Fibroblast of lung (primary cell): ENCODE data around the gene CLDN8. TPM values are rescaled to one million over a fixed set of nuclear protein-coding genes. Genes with fewer than 3 reads are reported as not detected.

Experiments used
- DNase-seq, 2 donors: peaks; one replicate each; pipeline versions ENCODE4 v3.0.0 to v3.0.0-alpha.2; 2010; ENCODE audit warnings: low read depth in 2 of 2
- H2AFZ ChIP-seq: 2 replicates; pipeline ENCODE4 v1.5.1; 2012; ENCODE audit warnings: low read length, control low read depth, inconsistent platforms
- H3K27ac ChIP-seq: 2 replicates; pipeline ENCODE4 v1.5.1; 2011; ENCODE audit warnings: low read length, control low read depth; ENCODE audit not compliant: insufficient read depth
- H3K27me3 ChIP-seq: 2 replicates; pipeline ENCODE4 v1.5.1; 2011; ENCODE audit warnings: mild to moderate bottlenecking, low read length; ENCODE audit not compliant: control insufficient read depth, insufficient read depth
- H3K36me3 ChIP-seq: 2 replicates; pipeline ENCODE4 v1.5.1; 2011; ENCODE audit warnings: low read length; ENCODE audit not compliant: control insufficient read depth, insufficient read depth
- H3K4me1 ChIP-seq: 2 replicates; pipeline ENCODE4 v1.5.1; 2011; ENCODE audit warnings: low read length; ENCODE audit not compliant: control insufficient read depth, insufficient read depth; ENCODE audit errors: extremely low read depth
- H3K4me2 ChIP-seq: 2 replicates; pipeline ENCODE4 v1.5.1; 2011; ENCODE audit warnings: low read length, control low read depth; ENCODE audit not compliant: insufficient read depth; ENCODE audit errors: extremely low read depth
- H3K4me3 ChIP-seq, 4 experiments: fragments of 200-600 bp in 1 of 4; sonication (generic) in 1 of 4; replicated peaks in 1 of 4; 2 replicates each; pipeline ENCODE4 v1.5.1; 2011 to 2016; ENCODE audit warnings: low read length in 4 of 4, low read depth in 3 of 4, mild to moderate bottlenecking in 3 of 4, control low read depth in 2 of 4, inconsistent platforms in 1 of 4, mixed read lengths in 1 of 4; ENCODE audit not compliant: insufficient read depth in 1 of 4; ENCODE audit errors: control extremely low read depth in 1 of 4
- H3K79me2 ChIP-seq: 2 replicates; pipeline ENCODE4 v1.5.1; 2012; ENCODE audit warnings: mild to moderate bottlenecking, low read length, inconsistent platforms; ENCODE audit not compliant: control insufficient read depth, insufficient read depth
- H3K9ac ChIP-seq: 2 replicates; pipeline ENCODE4 v1.5.1; 2011; ENCODE audit warnings: mild to moderate bottlenecking, low read length, control low read depth; ENCODE audit not compliant: insufficient read depth
- H3K9me3 ChIP-seq: 2 replicates; pipeline ENCODE4 v1.5.1; 2012; ENCODE audit warnings: low read depth, low read length; ENCODE audit not compliant: control insufficient read depth, insufficient read depth
- H4K20me1 ChIP-seq: 2 replicates; pipeline ENCODE4 v1.5.1; 2011; ENCODE audit warnings: low read length; ENCODE audit not compliant: control insufficient read depth, insufficient read depth; ENCODE audit errors: extremely low read depth
- CTCF ChIP-seq, 2 donors: IDR thresholded peaks in 1 of 2; conservative IDR thresholded peaks in 1 of 2; 1 replicate in 1 of 2; 2 replicates in 1 of 2; pipeline ENCODE4 v1.5.1; 2011 to 2012; ENCODE audit warnings: low read length in 2 of 2, control low read depth in 1 of 2, inconsistent platforms in 1 of 2, low read depth in 1 of 2, mild to moderate bottlenecking in 1 of 2
- EZH2 ChIP-seq: IDR thresholded peaks from 2 replicates; pipeline ENCODE4 v1.5.1; 2012; ENCODE audit warnings: low read length, control low read depth, mild to moderate bottlenecking; ENCODE audit errors: missing control alignments
- polyA plus RNA-seq, 2 donors: library from polyadenylated mRNA; depleted of rRNA in 1 of 2; stranded (reverse) in 1 of 2; unstranded in 1 of 2; fragments of >200 nt; gene quantifications; 2 replicates each; pipeline ENCODE4 v1.2.1, GENCODE V29; 2011 to 2012; ENCODE audit warnings: missing spikeins in 1 of 2
- total RNA-seq: library from RNA; depleted of rRNA; stranded (reverse); fragments of >200 nt; gene quantifications from 2 replicates; pipeline ENCODE4 v1.2.1, GENCODE V29; 2014

The CLDN8 gene
- total and polyA plus RNA-seq, 2 donors (not counting 1 experiment from before 2014, with no cell fraction given) = not detected

GRCh38 chr21:30189773-30190172, 26.1 kb downstream of the CLDN8 start:
- Histone ChIP-seq H3K9ac (no peak overlapping the region), H3K4me3 (no peak overlapping the region), H3K4me1 (no peaks in the 10 kb centered on the region), H3K36me3 (no peaks in the 10 kb centered on the region), H3K27me3 (no peaks in the 10 kb centered on the region), H2AFZ (no peak overlapping the region), H4K20me1 (no peaks in the 10 kb centered on the region), H3K9me3 (no peaks in the 10 kb centered on the region), H3K27ac (no peak overlapping the region), H3K4me2 (no peak overlapping the region), H3K79me2 (no peaks in the 10 kb centered on the region)
- TF ChIP-seq EZH2 (no peak), CTCF (conservative IDR thresholded peaks at IDR 0.05 in 1 of 2, IDR thresholded peaks at IDR 0.05 in 1 of 2; ENCODE audit: low read depth in 1 of 2, low read length in 2 of 2) (no peak)
- no peak for DNase-seq

- Histone ChIP-seq H4K20me1 (no peaks in the 10 kb centered on the region), H3K4me1 (no peaks in the 10 kb centered on the region), H3K27me3 (no peaks in the 10 kb centered on the region), H2AFZ (no peak overlapping the region), H3K79me2 (no peaks in the 10 kb centered on the region), H3K4me3 (no peak overlapping the region), H3K9me3 (no peaks in the 10 kb centered on the region), H3K27ac (no peak overlapping the region), H3K4me2 (no peak overlapping the region), H3K9ac (no peak overlapping the region), H3K36me3 (no peaks in the 10 kb centered on the region)
- DNase-seq = no peak
- no peak for TF ChIP-seq EZH2
- no peak for TF ChIP-seq CTCF (conservative IDR thresholded peaks at IDR 0.05 in 1 of 2, IDR thresholded peaks at IDR 0.05 in 1 of 2; ENCODE audit: low read depth in 1 of 2, low read length in 2 of 2)
These were observed 29.7 kb downstream of the CLDN8 start for GRCh38 chr21:30186242-30186641.

DNA sequence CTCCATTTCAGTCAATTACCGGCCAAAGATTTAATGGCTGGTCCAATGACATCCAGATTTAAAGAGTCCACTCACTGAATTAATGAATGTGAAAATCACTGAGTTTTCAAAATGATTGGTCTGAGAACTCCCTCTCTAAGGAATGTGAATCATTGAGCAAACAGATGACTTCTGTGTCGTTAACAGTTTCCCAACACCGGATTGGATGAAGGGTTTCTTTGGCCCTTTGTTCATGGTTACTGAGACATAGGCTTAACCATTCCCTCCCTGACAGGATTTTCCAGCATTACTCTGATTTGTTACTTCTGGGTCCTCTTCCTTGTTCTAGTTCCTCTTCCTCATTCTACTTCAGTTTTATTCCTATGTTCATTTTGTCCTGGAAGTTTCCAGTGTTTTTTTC, 47.8 kb downstream of the CLDN8 start:
- Histone ChIP-seq H3K27me3 (no peaks in the 10 kb centered on the region), H3K9ac (no peak overlapping the region), H3K27ac (no peak overlapping the region), H3K36me3 (no peaks in the 10 kb centered on the region), H3K4me3 (no peak overlapping the region), H3K4me2 (no peak overlapping the region), H3K4me1 (no peaks in the 10 kb centered on the region), H3K9me3 (no peaks in the 10 kb centered on the region), H2AFZ (no peak overlapping the region), H3K79me2 (no peaks in the 10 kb centered on the region), H4K20me1 (no peaks in the 10 kb centered on the region)
- DNase-seq = no peak
- TF ChIP-seq CTCF (conservative IDR thresholded peaks at IDR 0.05 in 1 of 2, IDR thresholded peaks at IDR 0.05 in 1 of 2; ENCODE audit: low read depth in 1 of 2, low read length in 2 of 2) (no peak), EZH2 (no peak)
